Nephron (organoid): ENCODE measurements around the gene TPSAB1.

Experiments used
- H3K27ac Mint-ChIP-seq, 3 experiments: 2 replicates each; pipeline ENCODE4 v1.8.0; 2020; ENCODE audit warnings: mixed read lengths in 3 of 3, mild to moderate bottlenecking in 2 of 3, moderate library complexity in 1 of 3
- H3K27me3 Mint-ChIP-seq: 2 replicates; pipeline ENCODE4 v1.8.0; 2021; ENCODE audit warnings: low read depth, mild to moderate bottlenecking, moderate library complexity, mixed read lengths
- H3K36me3 Mint-ChIP-seq: 2 replicates; pipeline ENCODE4 v1.8.0; 2020; ENCODE audit warnings: low read depth, mixed read lengths
- H3K4me1 Mint-ChIP-seq: 2 replicates; pipeline ENCODE4 v1.8.0; 2020; ENCODE audit warnings: mixed read lengths
- H3K4me3 Mint-ChIP-seq, 3 experiments: 2 replicates each; pipeline ENCODE4 v1.8.0; 2020; ENCODE audit warnings: mild to moderate bottlenecking in 3 of 3, mixed read lengths in 3 of 3, moderate library complexity in 2 of 3
- H3K9me3 Mint-ChIP-seq: 2 replicates; pipeline ENCODE4 v1.8.0; 2020; ENCODE audit warnings: mixed read lengths
- TF ChIP-seq, protein P1 (sequence below), 3 experiments: fragments of 200-600 bp; sonication (generic); IDR thresholded peaks; one replicate each; pipeline ENCODE4 v1.5.0; 2021; ENCODE audit warnings: antibody characterized with exemption in 3 of 3; ENCODE audit not compliant: unreplicated experiment in 3 of 3

The TPSAB1 gene

DNA sequence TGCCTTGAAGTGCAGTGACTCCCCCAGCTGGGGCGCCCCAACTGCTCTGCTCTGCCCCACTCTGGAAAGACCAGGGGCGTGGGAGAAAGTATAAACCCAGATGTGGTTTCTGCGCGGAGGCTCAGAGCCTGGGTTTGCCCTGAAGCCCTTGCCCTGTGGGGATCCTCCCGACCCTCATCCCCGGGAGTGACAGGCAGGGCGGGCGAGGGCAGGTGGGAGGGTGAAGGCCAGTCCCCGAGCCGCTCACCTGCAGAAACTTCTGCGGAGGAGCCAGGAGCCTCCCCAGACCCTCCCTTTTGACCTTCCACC lies 19.2 kb downstream of the TPSAB1 start:
- H3K4me3 Mint-ChIP-seq = no peak overlapping the region
- no peaks in the 10 kb centered on the region for H3K36me3 Mint-ChIP-seq
- H3K27ac Mint-ChIP-seq = no peak overlapping the region
- H3K9me3 Mint-ChIP-seq = peaks cover 3% of the 10 kb centered on the region
- peaks cover 41% of the 10 kb centered on the region for H3K27me3 Mint-ChIP-seq
- TF ChIP-seq, protein P1, sequence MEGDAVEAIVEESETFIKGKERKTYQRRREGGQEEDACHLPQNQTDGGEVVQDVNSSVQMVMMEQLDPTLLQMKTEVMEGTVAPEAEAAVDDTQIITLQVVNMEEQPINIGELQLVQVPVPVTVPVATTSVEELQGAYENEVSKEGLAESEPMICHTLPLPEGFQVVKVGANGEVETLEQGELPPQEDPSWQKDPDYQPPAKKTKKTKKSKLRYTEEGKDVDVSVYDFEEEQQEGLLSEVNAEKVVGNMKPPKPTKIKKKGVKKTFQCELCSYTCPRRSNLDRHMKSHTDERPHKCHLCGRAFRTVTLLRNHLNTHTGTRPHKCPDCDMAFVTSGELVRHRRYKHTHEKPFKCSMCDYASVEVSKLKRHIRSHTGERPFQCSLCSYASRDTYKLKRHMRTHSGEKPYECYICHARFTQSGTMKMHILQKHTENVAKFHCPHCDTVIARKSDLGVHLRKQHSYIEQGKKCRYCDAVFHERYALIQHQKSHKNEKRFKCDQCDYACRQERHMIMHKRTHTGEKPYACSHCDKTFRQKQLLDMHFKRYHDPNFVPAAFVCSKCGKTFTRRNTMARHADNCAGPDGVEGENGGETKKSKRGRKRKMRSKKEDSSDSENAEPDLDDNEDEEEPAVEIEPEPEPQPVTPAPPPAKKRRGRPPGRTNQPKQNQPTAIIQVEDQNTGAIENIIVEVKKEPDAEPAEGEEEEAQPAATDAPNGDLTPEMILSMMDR (IDR thresholded peaks at IDR 0.05; ENCODE audit: unreplicated experiment in 3 of 3) = no peak
- H3K4me1 Mint-ChIP-seq = peaks cover 7% of the 10 kb centered on the region

GRCh38 chr16:1260101-1260680 lies 19.7 kb downstream of the TPSAB1 start:
- Mint-ChIP-seq H3K27ac (no peak overlapping the region), H3K9me3 (peaks cover 3% of the 10 kb centered on the region)

GRCh38 chr16:1261131-1261892 lies 20.8 kb downstream of the TPSAB1 start:
- Mint-ChIP-seq H3K27ac (no peak overlapping the region), H3K4me3 (no peak overlapping the region)
- TF ChIP-seq, protein P1 (IDR thresholded peaks at IDR 0.05; ENCODE audit: unreplicated experiment in 3 of 3) = no peak

More at GRCh38 chr16:1260101-1260680, 19.7 kb downstream of the TPSAB1 start:
- TF ChIP-seq, protein P1 (IDR thresholded peaks at IDR 0.05; ENCODE audit: unreplicated experiment in 3 of 3) = no peak
- Mint-ChIP-seq H3K27me3 (peaks cover 41% of the 10 kb centered on the region), H3K36me3 (no peaks in the 10 kb centered on the region), H3K4me3 (no peak overlapping the region), H3K4me1 (peaks cover 7% of the 10 kb centered on the region)

DNA sequence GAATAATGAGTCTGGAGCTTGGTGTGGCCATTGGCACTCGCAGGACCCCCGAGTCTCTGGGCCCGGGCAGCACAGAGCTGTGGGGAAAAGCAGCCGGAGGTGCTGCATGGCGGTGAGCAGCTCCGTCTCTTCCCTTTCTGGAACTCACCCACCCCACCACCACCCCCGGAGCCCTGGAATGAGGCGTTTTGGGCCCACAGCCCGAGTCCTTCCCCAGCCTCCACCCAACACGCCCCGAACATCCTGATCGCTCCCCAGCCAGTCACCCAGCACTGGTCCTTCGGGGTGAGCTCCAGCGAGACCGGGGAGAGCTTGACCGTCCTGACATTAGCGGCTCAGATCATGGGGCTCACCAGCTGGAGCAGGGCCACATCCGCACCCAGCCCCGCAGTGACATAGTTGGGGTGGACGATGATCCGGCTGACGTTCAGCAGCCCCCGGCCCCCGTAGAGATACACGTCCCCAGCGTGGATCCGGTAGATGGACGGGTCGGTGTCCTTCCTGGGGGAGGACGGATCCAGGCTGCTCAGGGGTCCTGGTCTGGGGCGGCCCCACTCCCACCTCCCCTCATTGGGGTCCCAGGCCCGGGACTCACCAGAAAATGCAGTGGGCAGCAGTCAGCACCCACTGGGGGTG lies 21.8 kb downstream of the TPSAB1 start:
- peaks cover 43% of the 10 kb centered on the region for H3K27me3 Mint-ChIP-seq
- TF ChIP-seq, protein P1 (IDR thresholded peaks at IDR 0.05; ENCODE audit: unreplicated experiment in 3 of 3) = no peak
- H3K4me1 Mint-ChIP-seq = peaks cover 7% of the 10 kb centered on the region
- H3K36me3 Mint-ChIP-seq = no peaks in the 10 kb centered on the region
- no peak overlapping the region for H3K4me3 Mint-ChIP-seq
- H3K27ac Mint-ChIP-seq = no peak overlapping the region
- peaks cover 3% of the 10 kb centered on the region for H3K9me3 Mint-ChIP-seq

More at GRCh38 chr16:1261131-1261892, 20.8 kb downstream of the TPSAB1 start:
- Mint-ChIP-seq H3K36me3 (no peaks in the 10 kb centered on the region), H3K4me1 (peaks cover 7% of the 10 kb centered on the region), H3K9me3 (peaks cover 3% of the 10 kb centered on the region), H3K27me3 (peaks cover 46% of the 10 kb centered on the region)

GRCh38 chr16:1262846-1263221 lies 22.3 kb downstream of the TPSAB1 start:
- TF ChIP-seq, protein P1 (IDR thresholded peaks at IDR 0.05; ENCODE audit: unreplicated experiment in 3 of 3) = no peak
- H3K4me1 Mint-ChIP-seq = peaks cover 7% of the 10 kb centered on the region
- peaks cover 41% of the 10 kb centered on the region for H3K27me3 Mint-ChIP-seq
- no peak overlapping the region for H3K4me3 Mint-ChIP-seq
- H3K36me3 Mint-ChIP-seq = no peaks in the 10 kb centered on the region
- H3K9me3 Mint-ChIP-seq = peaks cover 3% of the 10 kb centered on the region
- H3K27ac Mint-ChIP-seq = no peak overlapping the region
